GM13976 (cell line): ENCODE results near the gene VWA7.
A peak's percentile ranks its signal among the peaks of the same experiment; 100 is the strongest.
"Not testable (repeated sequence)": the region's sequence is repeated elsewhere in the genome, so short reads cannot be mapped to it uniquely, and the experiment has no call there.

Experiments used
- DNase-seq: peaks from one replicate; pipeline ENCODE4 v3.0.0; 2012; ENCODE audit warnings: low spot score
- in situ Hi-C: fragments of 300-500 bp; cut with MboI; formaldehyde crosslinking; loops from one replicate; pipeline ENCODE4 v1.12.0; 2022; ENCODE audit warnings: low sequenced_read_pairs, mixed read lengths, inconsistent platforms; ENCODE audit not compliant: unreplicated experiment
- TF ChIP-seq, protein P1 (sequence below): IDR thresholded peaks from 2 replicates; pipeline ENCODE4 v1.5.1; 2012; ENCODE audit warnings: borderline replicate concordance, mild to moderate bottlenecking; ENCODE audit not compliant: insufficient read depth; ENCODE audit errors: extremely low read depth, missing control alignments, control extremely low read depth

Gene VWA7

DNA sequence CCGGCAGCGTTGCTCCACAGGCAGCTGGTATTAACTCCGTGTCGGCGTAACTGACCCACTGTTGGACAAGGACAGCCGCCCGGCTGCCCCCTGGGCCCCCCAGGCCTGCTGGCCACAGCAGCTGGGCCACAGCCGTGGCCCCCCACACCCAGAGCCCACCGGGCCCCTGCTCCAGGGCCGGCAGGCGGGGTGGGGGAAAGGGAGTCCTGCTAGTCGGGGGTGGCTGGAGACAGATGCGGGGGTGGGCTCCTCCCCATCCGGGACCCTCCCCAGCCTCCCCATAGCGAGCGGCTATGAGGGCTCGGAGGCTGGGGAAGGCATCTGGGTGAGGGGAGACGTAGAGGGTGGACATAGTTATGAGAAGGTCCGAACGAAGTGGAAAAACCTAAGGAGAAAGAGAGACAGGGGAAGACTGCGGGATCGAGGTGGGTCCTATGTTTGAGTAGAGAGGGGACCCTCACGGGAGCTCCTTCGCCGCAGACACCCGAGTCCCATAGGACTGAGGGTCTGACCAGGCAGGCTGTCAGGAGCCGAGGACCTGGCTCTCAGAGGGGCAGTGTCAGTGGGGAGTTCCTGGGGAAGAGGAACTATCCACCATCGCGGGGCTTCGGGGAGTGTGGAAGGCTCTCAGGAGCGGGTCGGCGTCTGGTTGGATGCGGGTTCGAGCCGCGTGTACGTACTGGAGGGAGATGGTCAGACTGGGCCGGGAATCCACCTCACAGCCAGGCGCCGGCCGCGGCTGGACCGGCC is 17.9 kb upstream of the VWA7 start:
- DNase-seq, result peak; percentile 29

DNA sequence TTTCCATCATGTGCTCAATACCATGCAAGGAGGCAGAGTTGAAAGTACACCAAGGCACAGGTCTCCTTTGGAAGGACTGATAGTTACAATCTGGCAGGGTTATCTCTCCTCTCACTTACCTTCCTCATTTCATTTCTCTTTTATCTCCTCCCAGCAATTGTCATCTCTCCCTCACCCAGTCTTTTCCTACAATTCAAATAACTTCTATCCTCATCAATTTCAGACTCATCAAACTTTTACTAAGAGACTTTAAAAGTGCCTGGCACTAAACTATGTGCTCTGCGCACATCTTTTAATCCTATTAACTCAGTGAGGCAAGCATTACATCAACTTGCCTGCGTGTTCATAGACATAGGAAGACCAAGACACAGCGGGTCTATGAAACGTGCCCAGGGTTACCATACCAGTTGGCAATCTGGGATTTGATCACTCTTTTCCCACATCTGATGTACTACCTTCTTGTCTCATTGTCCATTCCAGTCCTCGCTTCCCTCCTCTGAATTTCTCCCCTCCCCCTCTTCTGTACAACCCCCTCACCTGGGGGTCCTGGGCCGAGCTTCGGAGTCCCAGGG is 17.3 kb upstream of the VWA7 start:
- DNase-seq, result peak; percentile 38
- TF ChIP-seq, protein P1, sequence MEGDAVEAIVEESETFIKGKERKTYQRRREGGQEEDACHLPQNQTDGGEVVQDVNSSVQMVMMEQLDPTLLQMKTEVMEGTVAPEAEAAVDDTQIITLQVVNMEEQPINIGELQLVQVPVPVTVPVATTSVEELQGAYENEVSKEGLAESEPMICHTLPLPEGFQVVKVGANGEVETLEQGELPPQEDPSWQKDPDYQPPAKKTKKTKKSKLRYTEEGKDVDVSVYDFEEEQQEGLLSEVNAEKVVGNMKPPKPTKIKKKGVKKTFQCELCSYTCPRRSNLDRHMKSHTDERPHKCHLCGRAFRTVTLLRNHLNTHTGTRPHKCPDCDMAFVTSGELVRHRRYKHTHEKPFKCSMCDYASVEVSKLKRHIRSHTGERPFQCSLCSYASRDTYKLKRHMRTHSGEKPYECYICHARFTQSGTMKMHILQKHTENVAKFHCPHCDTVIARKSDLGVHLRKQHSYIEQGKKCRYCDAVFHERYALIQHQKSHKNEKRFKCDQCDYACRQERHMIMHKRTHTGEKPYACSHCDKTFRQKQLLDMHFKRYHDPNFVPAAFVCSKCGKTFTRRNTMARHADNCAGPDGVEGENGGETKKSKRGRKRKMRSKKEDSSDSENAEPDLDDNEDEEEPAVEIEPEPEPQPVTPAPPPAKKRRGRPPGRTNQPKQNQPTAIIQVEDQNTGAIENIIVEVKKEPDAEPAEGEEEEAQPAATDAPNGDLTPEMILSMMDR, result no peak
- in situ Hi-C loops, result no loop called here

More for the DNA sequence above, 17.9 kb upstream of the VWA7 start:
- in situ Hi-C loops, result no loop called here
- TF ChIP-seq, protein P1, result no peak

DNA sequence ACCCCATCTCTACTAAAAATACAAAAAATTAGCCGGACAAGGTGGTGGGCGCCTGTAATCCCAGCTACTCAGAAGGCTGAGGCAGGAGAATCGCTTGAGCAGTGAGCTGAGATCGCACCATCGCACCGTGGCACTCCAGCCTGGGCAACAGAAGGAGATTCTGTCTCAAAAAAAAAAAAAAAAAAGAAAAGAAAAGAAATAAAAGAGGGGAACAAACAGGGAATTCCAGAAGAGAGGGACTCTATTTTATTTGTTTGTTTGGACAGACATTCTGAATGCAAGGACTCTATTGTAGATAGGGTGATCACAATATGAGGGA is 16.8 kb upstream of the VWA7 start:
- DNase-seq, in situ Hi-C loops: not testable (repeated sequence)

DNA sequence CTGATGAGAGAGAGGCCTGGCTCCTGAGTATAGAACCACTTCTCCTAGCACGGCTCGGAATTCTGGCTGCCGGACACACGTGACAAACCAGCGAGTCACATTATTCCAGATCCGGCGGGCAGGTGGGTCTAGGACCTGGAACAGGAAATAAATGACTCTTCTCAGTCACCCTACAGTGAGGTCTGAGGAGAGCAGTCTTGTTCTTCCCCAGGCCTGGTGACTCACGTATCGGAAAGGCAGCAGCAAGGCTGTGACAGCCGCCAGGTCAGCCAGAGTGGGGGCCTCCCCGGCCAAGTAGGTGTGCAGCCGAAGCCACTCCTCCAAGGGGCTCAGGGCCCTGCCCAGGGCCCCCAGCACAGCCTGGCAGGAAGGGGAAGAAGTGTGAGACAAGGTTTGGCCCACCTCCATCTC is 15.6 kb upstream of the VWA7 start:
- peak; percentile 33 for DNase-seq
- TF ChIP-seq, protein P1, result no peak
- in situ Hi-C loops, result no loop called here

DNA sequence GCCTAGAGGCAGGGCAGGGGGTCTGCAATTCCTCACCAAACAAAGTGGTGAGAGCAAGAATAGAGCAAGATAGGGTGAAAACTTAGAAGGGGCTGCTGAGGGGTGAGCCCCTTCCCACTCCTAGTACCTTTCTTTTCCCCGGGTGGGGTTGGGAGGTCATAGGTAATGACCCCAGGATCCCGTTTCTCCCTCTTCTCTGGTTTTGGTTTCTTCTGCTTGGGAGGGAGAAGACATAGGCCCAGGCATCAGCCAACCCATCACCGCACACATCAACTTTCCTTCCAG is 14.9 kb upstream of the VWA7 start:
- in situ Hi-C loops, result no loop called here
- TF ChIP-seq, protein P1, result no peak
- DNase-seq, result no peak

- TF ChIP-seq, protein P1, result peak; percentile 52
- DNase-seq, result peak; percentile 68
- in situ Hi-C loops, result no loop called here
Measured at GRCh38 chr6:31791324-31792089, 14.4 kb upstream of the VWA7 start.

GRCh38 chr6:31785475-31785874 is 8.3 kb upstream of the VWA7 start:
- in situ Hi-C loops, result no loop called here
- no peak for DNase-seq
- TF ChIP-seq, protein P1, result no peak
